Stimulated activated CD4-positive, alpha-beta T cell treated with anti-CD3 and anti-CD28 coated beads, Interleukin-12 subunit alpha, Interleukin-12 subunit beta, amount 100 ng/mL, for 24 hours (primary cell): Measurements from ENCODE around the gene RIN1.
"Not testable (repeated sequence)": the region's sequence is repeated elsewhere in the genome, so short reads cannot be mapped to it uniquely, and the experiment has no call there.

Experiments used
- DNase-seq, 2 experiments: peaks; one replicate each; pipeline ENCODE4 v3.0.0-alpha.2; 2020; ENCODE audit warnings: low read depth in 2 of 2

Gene RIN1, protein sequence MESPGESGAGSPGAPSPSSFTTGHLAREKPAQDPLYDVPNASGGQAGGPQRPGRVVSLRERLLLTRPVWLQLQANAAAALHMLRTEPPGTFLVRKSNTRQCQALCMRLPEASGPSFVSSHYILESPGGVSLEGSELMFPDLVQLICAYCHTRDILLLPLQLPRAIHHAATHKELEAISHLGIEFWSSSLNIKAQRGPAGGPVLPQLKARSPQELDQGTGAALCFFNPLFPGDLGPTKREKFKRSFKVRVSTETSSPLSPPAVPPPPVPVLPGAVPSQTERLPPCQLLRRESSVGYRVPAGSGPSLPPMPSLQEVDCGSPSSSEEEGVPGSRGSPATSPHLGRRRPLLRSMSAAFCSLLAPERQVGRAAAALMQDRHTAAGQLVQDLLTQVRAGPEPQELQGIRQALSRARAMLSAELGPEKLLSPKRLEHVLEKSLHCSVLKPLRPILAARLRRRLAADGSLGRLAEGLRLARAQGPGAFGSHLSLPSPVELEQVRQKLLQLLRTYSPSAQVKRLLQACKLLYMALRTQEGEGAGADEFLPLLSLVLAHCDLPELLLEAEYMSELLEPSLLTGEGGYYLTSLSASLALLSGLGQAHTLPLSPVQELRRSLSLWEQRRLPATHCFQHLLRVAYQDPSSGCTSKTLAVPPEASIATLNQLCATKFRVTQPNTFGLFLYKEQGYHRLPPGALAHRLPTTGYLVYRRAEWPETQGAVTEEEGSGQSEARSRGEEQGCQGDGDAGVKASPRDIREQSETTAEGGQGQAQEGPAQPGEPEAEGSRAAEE

GRCh38 chr11:66336234-66337102 lies at the start of gene RIN1:
TSS of gene RIN1 (minus strand) at chr11:66336434. CDS start at chr11:66336402, 32 bp downstream.
- DNase-seq = peak in 1 of 2 experiments; percentile 54

DNA sequence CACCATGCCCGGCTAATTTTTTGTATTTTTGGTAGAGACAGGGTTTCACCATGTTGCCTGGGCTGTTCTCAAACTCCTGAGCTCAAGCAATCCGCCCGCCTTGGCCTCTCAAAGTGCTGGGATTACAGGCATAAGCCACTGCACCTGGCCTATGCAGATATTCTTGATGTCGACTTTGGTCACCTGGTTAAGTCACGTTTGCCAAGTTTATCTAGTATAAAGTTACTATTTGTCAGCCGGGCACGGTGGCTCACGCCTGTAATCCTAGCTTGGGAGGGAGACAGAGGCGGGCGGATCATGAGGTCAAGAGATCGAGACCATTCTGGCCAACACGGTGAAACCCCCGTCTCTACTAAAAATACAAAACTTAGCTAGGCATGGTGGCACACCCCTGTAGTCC lies 48.1 kb upstream of the RIN1 start:
- DNase-seq = not testable (repeated sequence)

GRCh38 chr11:66380264-66380663 lies 44.0 kb upstream of the RIN1 start:
- not testable (repeated sequence) for DNase-seq

DNA sequence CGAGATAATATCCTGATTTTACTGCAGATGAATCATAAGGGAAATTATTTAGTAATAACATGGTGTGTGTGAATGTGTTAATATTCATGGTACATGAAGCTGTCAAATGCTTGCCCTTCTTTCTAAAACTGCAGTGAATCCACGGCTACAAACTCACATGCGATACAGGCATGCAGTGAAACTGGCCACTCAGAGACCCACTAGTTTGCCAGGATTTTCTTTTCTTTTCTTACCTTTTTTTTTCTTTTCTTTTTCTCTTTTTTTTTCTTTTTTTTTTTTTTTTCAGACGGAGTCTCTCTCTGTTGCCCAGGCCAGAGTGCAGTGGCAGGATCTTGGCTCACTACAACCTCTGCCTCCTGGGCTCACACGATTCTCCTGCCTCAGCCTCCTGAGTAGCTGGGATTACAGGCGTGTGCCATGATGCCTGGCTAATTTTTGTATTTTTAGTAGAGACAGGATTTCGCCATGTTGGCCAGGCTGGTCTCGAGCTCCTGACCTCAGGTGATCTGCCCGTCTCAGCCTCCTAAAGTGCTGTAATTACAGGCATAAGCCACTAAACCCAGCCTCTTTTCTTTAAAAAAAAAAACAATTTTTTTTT lies 37.6 kb upstream of the RIN1 start:
- not testable (repeated sequence) for DNase-seq

DNA sequence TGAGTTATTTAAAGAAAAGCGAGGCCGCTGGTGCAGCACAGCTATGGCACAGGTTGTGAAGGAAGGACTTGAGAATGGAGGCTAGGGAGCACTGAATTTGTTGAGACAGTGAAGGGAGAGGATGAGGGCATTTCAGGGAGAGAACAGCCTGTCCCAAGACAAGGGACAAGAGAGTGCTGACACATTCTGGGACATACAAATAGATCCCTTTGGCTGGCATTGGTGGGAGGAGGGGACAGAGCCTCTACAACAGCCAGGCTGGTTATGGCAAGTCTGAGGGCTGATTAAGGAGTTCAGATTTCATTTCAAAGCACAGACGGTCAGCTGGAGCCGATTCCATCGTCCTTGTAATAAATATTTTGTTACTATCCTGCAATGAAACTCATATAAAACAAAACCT lies 37.0 kb upstream of the RIN1 start:
- no peak for DNase-seq

- peak; percentile 52 to 74 for DNase-seq
Measured at GRCh38 chr11:66371627-66372415, 35.6 kb upstream of the RIN1 start, which contains the start of gene SLC29A2. TSS of gene SLC29A2 (minus strand) at chr11:66371760. CDS start at chr11:66371591, 169 bp downstream.

DNA sequence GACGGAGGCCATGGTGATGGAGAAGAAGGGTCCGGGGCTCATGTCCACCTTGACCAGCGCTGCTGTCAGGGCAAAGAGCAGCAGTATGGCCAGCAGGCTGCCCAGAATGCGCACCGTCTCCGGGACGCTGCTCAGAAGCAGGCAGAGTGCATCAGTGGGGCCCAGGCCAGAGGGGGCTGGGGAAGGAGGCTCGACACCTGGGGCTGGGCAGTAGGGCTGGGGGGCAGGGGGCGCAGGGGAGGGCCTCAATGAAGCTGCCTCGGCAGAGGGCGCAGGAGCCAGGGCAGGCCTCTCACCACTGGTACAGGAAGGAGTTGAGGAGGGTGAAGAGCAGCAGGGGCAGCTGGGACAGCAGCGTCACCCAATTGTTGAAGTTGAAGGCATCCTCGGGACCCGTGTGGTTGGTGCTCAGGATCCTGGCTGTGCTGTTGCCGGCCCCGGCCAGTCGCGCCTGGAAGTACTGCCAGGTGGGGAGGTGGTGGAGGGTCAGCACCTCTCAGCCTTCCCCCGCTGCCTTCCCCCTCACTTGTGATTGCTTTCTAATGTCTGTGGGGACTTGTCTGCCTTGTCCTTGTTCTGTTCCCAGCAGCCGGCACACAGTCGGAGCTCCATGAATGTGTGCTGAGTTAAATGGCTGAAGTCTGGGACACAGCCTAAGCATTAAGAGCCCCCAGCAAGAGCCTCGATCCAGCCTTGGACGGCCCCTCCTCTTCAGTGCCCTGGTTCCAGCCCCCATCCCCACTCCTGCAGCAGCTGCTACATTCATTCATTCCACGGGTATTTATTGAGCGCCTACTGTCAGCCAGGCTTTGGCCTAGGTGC lies 33.0 kb upstream of the RIN1 start:
- DNase-seq = no peak

DNA sequence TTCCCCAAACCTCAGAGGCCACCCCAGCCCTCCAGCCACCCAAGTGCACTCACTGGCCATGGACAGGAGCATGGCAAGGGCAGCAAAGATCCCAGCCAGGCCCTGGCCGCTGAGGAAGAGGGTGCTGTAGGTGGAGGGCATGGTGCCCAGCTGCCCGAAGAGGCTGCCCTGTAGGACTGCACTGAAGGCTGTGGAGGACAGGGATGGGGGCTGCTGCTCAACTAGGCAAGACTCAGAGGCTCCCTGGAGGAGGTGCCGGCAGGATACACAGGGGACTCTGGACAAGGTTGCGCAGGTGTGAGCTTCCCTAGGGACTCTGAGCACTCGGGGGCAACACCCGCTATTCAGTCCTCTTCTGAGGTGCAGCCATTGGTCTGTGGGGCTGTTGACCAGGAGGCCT lies 32.2 kb upstream of the RIN1 start:
- no peak for DNase-seq

DNA sequence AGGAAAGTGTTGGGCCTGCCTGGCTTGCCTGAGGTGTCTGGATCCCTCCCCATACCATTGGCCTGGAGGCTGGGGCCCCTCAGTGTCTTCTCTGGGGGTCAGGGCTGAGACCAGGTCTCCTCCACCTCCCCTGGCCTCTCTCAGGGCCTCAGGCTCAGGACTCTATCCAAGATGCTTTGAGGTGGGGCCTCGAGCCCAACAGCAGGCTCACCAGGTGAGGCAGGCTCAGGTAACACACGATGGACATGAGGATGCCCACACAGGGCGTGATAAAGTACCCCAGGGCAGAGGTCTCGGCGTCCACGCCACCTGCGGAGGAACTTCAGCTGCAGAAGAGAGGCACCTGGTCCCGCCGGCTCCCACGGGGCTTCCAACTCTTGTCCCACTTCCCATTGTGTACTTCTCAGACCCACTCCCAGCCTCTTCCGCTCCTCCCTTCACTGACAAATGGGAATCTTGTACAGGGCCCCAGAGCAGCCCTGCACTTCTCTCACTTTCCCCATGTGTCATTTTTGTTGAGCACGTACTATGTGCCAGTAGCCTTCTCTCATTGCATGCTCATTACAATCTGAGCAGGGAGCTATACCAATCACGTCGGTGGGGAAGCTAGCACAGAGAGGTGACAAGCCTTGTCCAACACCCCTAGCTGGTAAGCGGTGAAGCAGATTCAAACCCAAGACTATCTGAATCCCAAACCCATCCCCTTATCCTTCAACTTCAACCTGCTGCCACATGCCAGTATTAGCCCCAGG lies 31.5 kb upstream of the RIN1 start:
- no peak for DNase-seq

DNA sequence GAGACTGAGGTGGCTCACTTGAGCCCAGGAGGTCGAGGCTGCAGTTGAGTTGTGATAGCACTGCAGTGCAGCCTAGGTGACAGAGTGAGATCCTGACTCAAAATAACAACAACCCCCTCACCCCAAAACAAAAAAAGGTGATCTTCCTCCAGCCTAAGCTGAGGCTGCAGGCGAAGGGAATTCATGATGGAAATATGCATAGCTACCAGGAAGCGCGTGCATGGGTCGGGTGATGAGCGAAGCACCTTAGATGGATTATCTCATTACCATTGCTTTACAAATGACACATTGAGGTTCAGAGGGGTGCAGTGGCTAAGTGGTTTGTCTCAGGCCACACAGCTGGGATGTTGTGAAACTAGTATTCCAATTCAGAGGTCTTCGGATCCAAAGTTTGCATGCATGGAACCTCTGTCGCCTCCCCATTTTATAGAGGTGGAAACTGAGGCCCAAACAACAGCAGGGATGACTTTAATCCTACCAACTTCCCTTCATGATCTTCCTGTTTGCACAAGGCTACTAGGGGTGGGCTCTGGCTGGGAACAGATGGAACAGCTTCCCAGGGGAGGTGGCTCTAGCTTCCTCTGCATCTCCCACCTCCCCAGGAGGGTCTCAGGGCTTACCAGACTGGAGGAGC lies 30.7 kb upstream of the RIN1 start:
- no peak for DNase-seq

GRCh38 chr11:66365711-66366619 lies 29.7 kb upstream of the RIN1 start:
- no peak for DNase-seq

DNA sequence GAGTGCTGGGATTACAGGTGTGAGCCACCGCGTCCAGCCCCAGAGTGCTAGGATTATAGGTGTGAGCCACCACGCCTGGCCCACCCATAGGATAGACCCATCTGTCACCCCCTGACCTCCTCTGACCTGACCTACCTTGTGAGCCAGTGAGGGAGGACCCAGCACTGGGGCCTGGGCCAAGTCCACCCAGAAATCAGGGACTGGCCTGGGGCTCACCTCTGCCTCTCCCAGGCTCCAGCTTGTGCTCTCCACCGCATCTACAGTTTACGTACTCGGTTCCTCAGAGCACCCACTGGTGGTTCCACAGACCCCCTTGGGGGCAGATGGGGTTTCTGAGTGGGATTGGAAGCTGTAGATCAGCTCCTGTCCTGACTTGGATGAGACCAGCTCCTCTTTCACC lies 28.9 kb upstream of the RIN1 start:
- DNase-seq = no peak

DNA sequence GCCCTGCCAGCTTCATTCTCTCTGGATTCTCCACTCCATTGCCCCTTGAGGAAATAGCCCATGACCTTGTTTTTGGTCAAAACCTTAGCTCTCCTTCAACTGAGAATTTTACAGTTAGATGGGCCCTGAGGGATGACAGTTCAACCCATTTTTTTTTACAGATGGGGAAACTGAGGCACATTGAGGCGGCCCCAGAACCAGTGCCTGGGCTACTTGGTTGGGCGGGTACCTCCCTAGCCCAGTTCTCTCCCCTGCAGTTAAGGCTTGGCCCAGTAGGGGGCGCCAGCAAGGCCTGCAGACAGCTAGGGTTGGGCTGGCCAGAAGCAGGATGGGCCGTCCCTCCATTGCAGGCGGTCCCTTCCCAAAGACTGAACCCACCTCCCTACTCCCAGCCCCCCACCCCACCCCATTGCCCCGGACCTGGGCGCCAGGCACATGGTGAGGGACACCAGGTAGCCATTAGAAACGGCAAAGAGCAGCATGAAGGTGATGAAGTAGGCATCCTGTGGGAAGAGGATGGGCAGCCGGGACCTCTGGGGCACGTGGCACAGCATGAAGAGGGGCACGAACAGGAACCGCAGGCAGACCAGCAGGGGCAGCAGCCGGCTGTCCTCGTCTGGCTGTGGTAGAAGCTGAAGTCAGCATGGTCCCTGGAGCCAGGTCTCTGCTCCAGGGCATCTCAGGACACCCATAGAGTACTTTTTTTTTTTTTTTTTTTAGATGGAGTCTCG lies 27.7 kb upstream of the RIN1 start:
- DNase-seq = peak; percentile 43 to 80

- no peak for DNase-seq
Measured at GRCh38 chr11:66363187-66363601, 27.0 kb upstream of the RIN1 start.

DNA sequence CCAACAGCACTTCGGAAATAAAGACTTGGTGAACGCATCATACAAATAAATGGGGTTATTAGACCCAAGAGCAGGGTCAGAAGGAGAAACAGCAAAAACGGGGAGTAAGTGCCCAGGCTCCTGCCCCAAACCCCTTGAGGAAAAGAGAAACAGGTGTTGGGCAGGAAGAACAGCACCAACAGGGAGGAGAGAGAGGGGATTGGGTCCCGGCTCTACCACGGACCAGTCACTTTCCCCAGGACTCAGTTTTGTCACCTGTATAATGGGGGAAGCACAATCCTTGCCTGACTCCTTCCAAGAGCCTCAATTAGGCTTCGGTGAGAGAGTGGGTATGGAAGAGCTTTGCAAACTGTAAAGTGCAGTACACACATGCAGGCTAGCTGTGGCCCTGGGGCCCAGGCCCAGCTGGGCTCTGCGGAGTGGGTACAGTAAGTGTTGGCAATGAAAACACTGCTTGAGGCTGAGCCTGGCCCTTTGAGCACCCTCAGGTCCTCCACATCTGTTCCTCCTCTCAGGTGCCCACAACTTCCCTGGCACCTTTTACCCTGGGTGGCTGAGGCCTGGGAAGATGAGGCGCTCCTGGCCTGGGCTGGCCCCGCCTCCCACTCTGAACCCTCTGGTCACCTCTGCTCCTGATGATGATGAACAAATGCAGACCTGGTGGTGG lies 26.4 kb upstream of the RIN1 start:
- no peak for DNase-seq

- DNase-seq = no peak
Measured at GRCh38 chr11:66361502-66361941, 25.3 kb upstream of the RIN1 start.
